ENCODE results near the gene GSTM1. TPM values are rescaled to one million over a fixed set of nuclear protein-coding genes. Genes with fewer than 3 reads are reported as not detected.
"Not testable (repeated sequence)": the region's sequence is repeated elsewhere in the genome, so short reads cannot be mapped to it uniquely, and the experiment has no call there.

Gene GSTM1
- total and polyA plus RNA-seq, 7 donors, result 0.39 to 27.6 (median 17.0) TPM; not detected in 3

DNA sequence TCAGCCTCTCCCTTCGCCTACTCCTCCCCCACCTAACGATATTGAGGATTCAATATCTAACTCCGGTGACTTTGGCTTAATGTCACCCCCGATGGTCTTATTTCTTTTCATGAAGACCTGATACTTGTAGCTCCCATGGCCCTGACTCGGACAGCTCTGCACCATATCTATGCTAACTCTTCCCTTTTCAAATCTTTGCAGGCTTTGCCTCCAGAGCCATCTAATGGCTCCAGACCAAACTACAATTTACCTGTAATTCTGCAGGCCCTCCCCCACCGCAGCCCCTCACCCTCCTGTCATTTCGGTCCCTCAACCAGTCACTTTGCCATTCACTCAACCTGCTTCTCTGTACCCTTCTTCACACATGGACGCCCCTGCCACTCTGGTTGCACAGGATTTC, 16.6 kb downstream of the GSTM1 start:
- H3K36me3 ChIP-seq, result no peaks in the 10 kb centered on the region
- no peaks in the 10 kb centered on the region for H3K4me1 ChIP-seq
- no peak overlapping the region for H3K4me3 ChIP-seq
- H3K27me3 ChIP-seq, result no peaks in the 10 kb centered on the region
- H3K9me3 ChIP-seq, result no peaks in the 10 kb centered on the region
- no peak for DNase-seq
- WGBS, 2 donors, result 83 to 90% methylated on average over 8 of the region's 8 CpGs
- TF ChIP-seq POLR2AphosphoS5 (IDR thresholded peaks at IDR 0.05) (no peak), POLR2A (IDR thresholded peaks at IDR 0.05) (no peak), EP300 (IDR thresholded peaks at IDR 0.05) (no peak)
- TF ChIP-seq, protein P1, sequence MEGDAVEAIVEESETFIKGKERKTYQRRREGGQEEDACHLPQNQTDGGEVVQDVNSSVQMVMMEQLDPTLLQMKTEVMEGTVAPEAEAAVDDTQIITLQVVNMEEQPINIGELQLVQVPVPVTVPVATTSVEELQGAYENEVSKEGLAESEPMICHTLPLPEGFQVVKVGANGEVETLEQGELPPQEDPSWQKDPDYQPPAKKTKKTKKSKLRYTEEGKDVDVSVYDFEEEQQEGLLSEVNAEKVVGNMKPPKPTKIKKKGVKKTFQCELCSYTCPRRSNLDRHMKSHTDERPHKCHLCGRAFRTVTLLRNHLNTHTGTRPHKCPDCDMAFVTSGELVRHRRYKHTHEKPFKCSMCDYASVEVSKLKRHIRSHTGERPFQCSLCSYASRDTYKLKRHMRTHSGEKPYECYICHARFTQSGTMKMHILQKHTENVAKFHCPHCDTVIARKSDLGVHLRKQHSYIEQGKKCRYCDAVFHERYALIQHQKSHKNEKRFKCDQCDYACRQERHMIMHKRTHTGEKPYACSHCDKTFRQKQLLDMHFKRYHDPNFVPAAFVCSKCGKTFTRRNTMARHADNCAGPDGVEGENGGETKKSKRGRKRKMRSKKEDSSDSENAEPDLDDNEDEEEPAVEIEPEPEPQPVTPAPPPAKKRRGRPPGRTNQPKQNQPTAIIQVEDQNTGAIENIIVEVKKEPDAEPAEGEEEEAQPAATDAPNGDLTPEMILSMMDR (IDR thresholded peaks at IDR 0.05), result no peak
- intact Hi-C loops (cut with DNase I), result no loop called here
- no peak overlapping the region for H3K27ac ChIP-seq

DNA sequence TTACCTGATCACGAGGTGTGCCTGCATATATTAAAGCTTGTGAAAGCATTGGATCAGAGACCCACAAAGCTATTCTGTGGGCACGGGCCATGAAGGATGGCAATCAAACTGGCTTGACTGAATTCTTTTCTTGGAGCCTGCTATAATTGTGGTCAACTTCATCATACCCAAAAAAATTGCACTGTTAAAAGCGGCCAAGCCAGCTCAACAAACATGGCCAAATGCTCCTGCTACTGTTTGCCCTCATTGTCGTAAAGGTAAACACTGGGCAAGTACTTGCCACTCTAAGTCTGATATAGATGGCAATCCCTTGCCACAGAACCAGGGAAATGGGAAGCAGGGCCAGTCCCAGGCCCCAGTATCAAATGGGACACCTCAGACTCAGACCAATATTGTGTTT, 17.8 kb downstream of the GSTM1 start:
- 90 to 91% methylated on average over 4 of the region's 4 CpGs for WGBS, 2 donors
- intact Hi-C loops (cut with DNase I), result no loop called here
- Histone ChIP-seq H3K9me3 (no peaks in the 10 kb centered on the region), H3K4me3 (no peak overlapping the region), H3K27ac (no peak overlapping the region), H3K27me3 (no peaks in the 10 kb centered on the region), H3K4me1 (no peaks in the 10 kb centered on the region), H3K36me3 (no peaks in the 10 kb centered on the region)
- TF ChIP-seq POLR2A (IDR thresholded peaks at IDR 0.05) (no peak), EP300 (IDR thresholded peaks at IDR 0.05) (no peak), POLR2AphosphoS5 (IDR thresholded peaks at IDR 0.05) (no peak)
- TF ChIP-seq, protein P1 (IDR thresholded peaks at IDR 0.05), result no peak
- no peak for DNase-seq

DNA sequence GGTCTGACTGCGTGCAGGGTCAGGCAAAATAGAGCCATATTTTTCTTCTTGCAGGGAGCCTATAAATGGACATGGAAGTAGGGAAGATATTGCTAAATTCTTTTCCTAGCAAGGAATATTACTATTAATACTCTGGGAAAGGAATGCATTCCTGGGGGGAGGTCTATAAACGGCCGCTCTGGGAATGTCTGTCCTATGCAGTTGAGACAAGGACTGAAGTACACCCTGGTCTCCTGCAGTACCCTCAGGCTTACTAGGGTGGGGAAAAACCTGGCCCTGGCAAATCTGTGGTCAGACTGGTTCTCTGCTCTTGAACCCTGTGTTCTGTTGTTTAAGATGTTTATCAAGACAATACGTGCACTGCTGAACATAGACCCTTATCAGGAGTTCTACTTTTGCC, 21.3 kb downstream of the GSTM1 start:
- H3K36me3 ChIP-seq; H3K4me3 ChIP-seq; H3K9me3 ChIP-seq; DNase-seq; H3K27ac ChIP-seq; H3K4me1 ChIP-seq; H3K27me3 ChIP-seq; intact Hi-C loops (cut with DNase I): not testable (repeated sequence)
- WGBS, 2 donors, result 84 to 85% methylated on average over 4 of the region's 4 CpGs

DNA sequence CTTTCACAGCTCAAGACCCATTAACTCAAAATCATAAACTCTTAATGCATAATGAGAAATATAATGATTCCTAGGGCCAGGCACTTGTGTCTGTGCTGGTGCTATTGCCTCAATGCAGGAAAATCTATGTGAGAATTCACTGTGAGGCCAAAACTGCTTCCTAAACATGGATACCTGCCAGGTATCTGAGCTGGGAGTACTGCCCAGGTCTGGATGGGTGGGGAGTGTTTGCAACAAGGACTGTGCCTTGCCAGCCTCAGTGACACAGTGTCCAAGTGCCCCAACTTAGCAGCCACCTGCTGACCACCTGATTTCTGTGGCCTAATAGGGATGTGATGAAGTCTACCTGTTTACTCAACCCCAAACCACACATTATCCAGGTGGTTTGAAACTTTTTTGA, 22.2 kb downstream of the GSTM1 start:
- DNase-seq; H3K4me3 ChIP-seq; intact Hi-C loops (cut with DNase I); H3K27me3 ChIP-seq; H3K36me3 ChIP-seq; H3K9me3 ChIP-seq; H3K27ac ChIP-seq; H3K4me1 ChIP-seq: not testable (repeated sequence)

DNA sequence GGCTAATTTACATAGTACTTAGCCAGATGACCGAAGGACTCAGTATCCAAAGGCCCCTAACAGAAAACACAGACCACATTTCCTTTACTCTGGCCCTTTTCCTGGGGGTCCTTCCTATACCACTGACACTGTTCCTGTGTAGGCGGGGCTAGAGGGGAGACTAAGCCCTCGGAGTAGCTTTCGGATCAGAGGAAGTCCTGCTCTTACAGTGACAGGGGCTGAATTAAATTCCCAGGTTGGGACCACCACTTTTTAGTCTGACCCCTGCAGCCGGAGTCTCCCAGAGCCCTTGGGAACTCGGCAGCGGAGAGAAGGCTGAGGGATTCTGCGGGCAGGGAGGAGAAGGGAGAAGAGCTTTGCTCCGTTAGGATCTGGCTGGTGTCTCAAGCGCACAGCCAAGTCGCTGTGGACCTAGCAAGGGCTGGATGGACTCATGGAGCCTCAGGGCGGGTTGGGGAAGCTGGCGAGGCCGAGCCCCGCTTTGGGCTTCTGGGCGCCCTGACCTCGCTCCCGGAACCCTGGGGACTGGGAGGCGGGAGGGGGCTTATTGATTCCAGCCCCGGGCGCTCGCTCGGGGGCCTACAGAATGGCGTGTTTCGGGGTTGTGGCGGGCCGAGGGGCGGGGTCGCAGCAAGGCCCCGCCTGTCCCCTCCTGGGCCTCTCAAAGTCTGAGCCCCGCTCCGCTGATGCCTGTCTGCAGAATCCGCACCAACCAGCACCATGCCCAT, 24.1 kb downstream of the GSTM1 start, which contains the start of gene GSTM5:
Gene GSTM5, plus strand, starts transcription at position 659 of the 728 bp plus-strand sequence. Its CDS starts 62 bp downstream, at position 721.
- H3K9me3 ChIP-seq; H3K36me3 ChIP-seq; DNase-seq; intact Hi-C loops (cut with DNase I); H3K27me3 ChIP-seq; H3K4me1 ChIP-seq: not testable (repeated sequence)
- 29 to 74% methylated on average over 33 of the region's 33 CpGs for WGBS, 2 donors
- Histone ChIP-seq H3K27ac (peak within 1 kb of the TSS in 2 of 4 donors; percentile 31 to 38), H3K4me3 (peak within 1 kb of the TSS; percentile 5 to 39 (median 32))

DNA sequence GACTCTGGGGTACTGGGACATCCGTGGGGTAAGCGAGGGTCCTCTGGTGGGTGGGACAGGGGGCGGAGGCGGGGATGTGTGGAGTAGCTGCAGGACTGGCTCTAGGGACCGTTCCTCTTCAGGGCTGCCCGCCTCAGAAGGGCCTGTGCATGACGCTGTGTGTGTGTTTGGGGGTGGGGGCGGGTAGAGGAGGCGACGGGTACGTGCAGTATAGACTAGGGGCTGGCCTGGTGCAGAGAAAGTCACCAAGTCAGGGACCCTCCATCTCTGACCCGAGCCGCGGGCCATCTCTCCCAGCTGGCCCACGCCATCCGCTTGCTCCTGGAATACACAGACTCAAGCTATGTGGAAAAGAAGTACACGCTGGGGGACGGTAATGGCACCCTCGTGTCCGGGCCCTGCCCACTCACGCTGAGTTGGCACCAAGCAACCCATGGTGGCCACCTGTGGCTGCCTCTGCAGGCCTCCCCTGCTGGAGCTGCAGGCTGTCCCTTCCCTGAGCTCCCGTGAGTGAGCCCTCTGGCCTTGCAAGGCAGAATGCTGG, 24.8 kb downstream of the GSTM1 start:
- WGBS, 2 donors, result 59 to 83% methylated on average over 22 of the region's 22 CpGs
- no peak for DNase-seq
- H3K36me3 ChIP-seq, result no peaks in the 10 kb centered on the region
- H3K9me3 ChIP-seq, result no peaks in the 10 kb centered on the region
- H3K4me1 ChIP-seq, result no peaks in the 10 kb centered on the region
- intact Hi-C loops (cut with DNase I), result no loop called here
- H3K27me3 ChIP-seq, result peaks cover 0 to 4% (median 0%) of the 10 kb centered on the region in 3 donors
- TF ChIP-seq, protein P1 (IDR thresholded peaks at IDR 0.05), result no peak
- no peak for TF ChIP-seq EP300 (IDR thresholded peaks at IDR 0.05)
- no peak for TF ChIP-seq POLR2AphosphoS5 (IDR thresholded peaks at IDR 0.05)
- no peak for TF ChIP-seq POLR2A (IDR thresholded peaks at IDR 0.05)
- H3K4me3 ChIP-seq, result peak overlapping the region; percentile 5 to 39 (median 32)
- H3K27ac ChIP-seq, result peak overlapping the region in 1 of 4 donors; percentile 31

Measured in sigmoid colon (tissue), 7 donors.